Measurements from ENCODE around the gene WNT11. TPM values are rescaled to one million over a fixed set of nuclear protein-coding genes. Genes with fewer than 3 reads are reported as not detected.

Gene WNT11
- total and polyA plus RNA-seq, 2 of the 13 experiments (the other 11 are each of a cell fraction or from before 2014, with no cell fraction given) = 0.34 to 0.66 TPM

GRCh38 chr11:76208438-76209374 lies 2.4 kb upstream of the WNT11 start (continued):
- no peak for TF ChIP-seq RCOR2 (CRISPR knock-in tag; IDR thresholded peaks at IDR 0.05)
- TF ChIP-seq NFKB2 (CRISPR knock-in tag; IDR thresholded peaks at IDR 0.05; ENCODE audit: borderline replicate concordance) = peak; percentile 41
- TF ChIP-seq ZNF674 (CRISPR knock-in tag; IDR thresholded peaks at IDR 0.05; ENCODE audit: low read depth) = no peak
- TF ChIP-seq ZC3H4 (CRISPR knock-in tag; IDR thresholded peaks at IDR 0.05; ENCODE audit: borderline replicate concordance) = no peak
- TF ChIP-seq AGO2 (optimal IDR thresholded peaks at IDR 0.05; ENCODE audit: low read depth, low read length) = peak; percentile 67
- TF ChIP-seq ZNF550 (CRISPR knock-in tag; IDR thresholded peaks at IDR 0.05; ENCODE audit: borderline replicate concordance) = no peak
- no peak for TF ChIP-seq KDM5B (CRISPR knock-in tag; IDR thresholded peaks at IDR 0.05; ENCODE audit: borderline replicate concordance)
- TF ChIP-seq TFE3 (CRISPR knock-in tag; IDR thresholded peaks at IDR 0.05) = no peak
- no peak for TF ChIP-seq POGK (CRISPR knock-in tag; conservative IDR thresholded peaks at IDR 0.05)
- no peak for TF ChIP-seq ZNF333 (CRISPR knock-in tag; IDR thresholded peaks at IDR 0.05; ENCODE audit: borderline replicate concordance)
- TF ChIP-seq ZNF24 (IDR thresholded peaks at IDR 0.05) = no peak
- no peak for TF ChIP-seq GLMP (CRISPR knock-in tag; IDR thresholded peaks at IDR 0.05; ENCODE audit: borderline replicate concordance)
- TF ChIP-seq SPEN (CRISPR knock-in tag; IDR thresholded peaks at IDR 0.05; ENCODE audit: low read depth) = peak; percentile 49
- no peak for TF ChIP-seq ZNF639 (CRISPR knock-in tag; conservative IDR thresholded peaks at IDR 0.05)
- TF ChIP-seq CCAR2 (optimal IDR thresholded peaks at IDR 0.05; ENCODE audit: low read depth, low read length) = no peak
- peak; percentile 7; the same call in 1 of the 2 replicates for TF ChIP-seq SMC3 (IDR thresholded peaks at IDR 0.05; ENCODE audit: low read length)
- no peak for TF ChIP-seq ZNF556 (CRISPR knock-in tag; IDR thresholded peaks at IDR 0.05; ENCODE audit: borderline replicate concordance)
- TF ChIP-seq TIGD3 (CRISPR knock-in tag; IDR thresholded peaks at IDR 0.05; ENCODE audit: borderline replicate concordance) = no peak
- TF ChIP-seq U2AF2 (IDR thresholded peaks at IDR 0.05; ENCODE audit: low read depth, low read length) = no peak
- TF ChIP-seq MXI1 (IDR thresholded peaks at IDR 0.05; ENCODE audit: borderline replicate concordance, low read depth, low read length) = no peak
